H1 (cell line): Measurements from ENCODE around the gene CDH2. TPM values are rescaled to one million over a fixed set of nuclear protein-coding genes. Genes with fewer than 3 reads are reported as not detected.

Source experiments
- CTCF ChIA-PET: fragments of 300-600 bp; sonication (Branson Sonifier 250); formaldehyde crosslinking; loops from one replicate; lab custom pipeline; 2021; ENCODE audit not compliant: partially characterized antibody; lab: Charles Lee
- POLR2A ChIA-PET: fragments of 300-600 bp; sonication (Branson Sonifier 250); formaldehyde crosslinking; loops from one replicate; lab custom pipeline; 2021; ENCODE audit warnings: inconsistent platforms; ENCODE audit not compliant: partially characterized antibody; lab: Charles Lee
- DNase-seq, 2 experiments: peaks; one replicate each; pipeline versions ENCODE4 v3.0.0 to v3.0.0-alpha.2; 2010 to 2022; ENCODE audit warnings: low spot score in 2 of 2, low read depth in 1 of 2, mixed read lengths in 1 of 2
- FAIRE-seq: peaks from 2 replicates; lab custom pipeline; 2011; peaks lifted over from hg19 to GRCh38; lab: Jason Lieb, UNC
- H2AFZ ChIP-seq: 2 replicates; pipeline ENCODE4 v1.8.1; 2012; ENCODE audit warnings: low read length, inconsistent platforms
- H2AK5ac ChIP-seq: 2 replicates; pipeline ENCODE4 v1.6.1; 2013; ENCODE audit warnings: low read depth, low read length
- H2BK120ac ChIP-seq: replicated peaks from 2 replicates; pipeline ENCODE3; 2013; ENCODE audit warnings: low read depth, low read length, inconsistent platforms
- H2BK12ac ChIP-seq: 2 replicates; pipeline ENCODE4 v1.6.1; 2013; ENCODE audit warnings: low read depth, low read length
- H2BK15ac ChIP-seq: 2 replicates; pipeline ENCODE4 v1.6.1; 2013; ENCODE audit warnings: low read length
- H2BK20ac ChIP-seq: 2 replicates; pipeline ENCODE4 v1.6.1; 2013; ENCODE audit warnings: low read length
- H2BK5ac ChIP-seq: 2 replicates; pipeline ENCODE4 v1.6.1; 2013; ENCODE audit warnings: low read depth, low read length
- H3K14ac ChIP-seq: 2 replicates; pipeline ENCODE4 v1.6.1; 2013; ENCODE audit warnings: inconsistent platforms; ENCODE audit not compliant: insufficient read length
- H3K18ac ChIP-seq: 2 replicates; pipeline ENCODE4 v1.6.1; 2013; ENCODE audit warnings: low read length; ENCODE audit errors: extremely low read depth
- H3K23ac ChIP-seq: 2 replicates; pipeline ENCODE4 v1.6.1; 2013; ENCODE audit warnings: inconsistent platforms; ENCODE audit not compliant: insufficient read length
- H3K23me2 ChIP-seq: 2 replicates; pipeline ENCODE4 v1.6.1; 2013; ENCODE audit warnings: low read depth, low read length
- H3K27ac ChIP-seq: 2 replicates; pipeline ENCODE4 v1.6.1; 2011; ENCODE audit warnings: low read depth, low read length, inconsistent platforms
- H3K27me3 ChIP-seq, 4 experiments: replicated peaks in 1 of 4; 1 replicate in 1 of 4; 2 replicates in 3 of 4; pipeline versions ENCODE4 v1.6.1 to v1.8.1; 2011 to 2013; ENCODE audit warnings: low read length in 3 of 4, mild to moderate bottlenecking in 3 of 4, inconsistent platforms in 2 of 4, mixed read lengths in 2 of 4, moderate library complexity in 1 of 4; ENCODE audit not compliant: control insufficient read depth in 3 of 4, insufficient read depth in 3 of 4; ENCODE audit errors: extremely low read depth in 1 of 4
- H3K36me3 ChIP-seq, 4 experiments: 2 replicates each; pipeline versions ENCODE4 v1.6.1 to v1.8.1; 2011 to 2013; ENCODE audit warnings: mild to moderate bottlenecking in 4 of 4, low read length in 3 of 4, moderate library complexity in 2 of 4, control low read depth in 1 of 4, inconsistent platforms in 1 of 4; ENCODE audit not compliant: insufficient read depth in 4 of 4, control insufficient read depth in 2 of 4
- H3K4ac ChIP-seq: replicated peaks from 2 replicates; pipeline ENCODE3; 2013; ENCODE audit warnings: low read length, low read depth, mixed read lengths, inconsistent platforms; ENCODE audit not compliant: insufficient read length
- H3K4me1 ChIP-seq, 4 experiments: replicated peaks in 1 of 4; 1 replicate in 1 of 4; 2 replicates in 3 of 4; pipeline versions ENCODE4 v1.6.1 to v1.8.1; 2011 to 2013; ENCODE audit warnings: low read length in 3 of 4, inconsistent platforms in 2 of 4, mixed read lengths in 1 of 4; ENCODE audit not compliant: insufficient read depth in 4 of 4, control insufficient read depth in 3 of 4
- H3K4me2 ChIP-seq, 2 experiments: 2 replicates each; pipeline versions ENCODE4 v1.6.1 to v1.8.1; 2011 to 2013; ENCODE audit warnings: low read depth in 2 of 2, low read length in 2 of 2, control low read depth in 1 of 2, inconsistent platforms in 1 of 2, mild to moderate bottlenecking in 1 of 2; ENCODE audit not compliant: insufficient read depth in 1 of 2
- H3K4me3 ChIP-seq, 4 experiments: fragments of 200-600, 300-600 bp in 1 of 4; sonication (generic), shearing (Covaris generic), sonication (Bioruptor Twin) in 1 of 4; 2 replicates each; pipeline versions ENCODE4 v1.5.1 to v1.8.1; 2011 to 2016; ENCODE audit warnings: low read length in 4 of 4, low read depth in 3 of 4, control low read depth in 2 of 4, inconsistent platforms in 2 of 4, mild to moderate bottlenecking in 2 of 4, mixed read lengths in 1 of 4, moderate library complexity in 1 of 4; ENCODE audit not compliant: insufficient read depth in 2 of 4; ENCODE audit errors: extremely low read depth in 1 of 4
- H3K56ac ChIP-seq: replicated peaks from 2 replicates; pipeline ENCODE3; 2013; ENCODE audit warnings: low read depth, mild to moderate bottlenecking, mixed read lengths, low read length, inconsistent platforms; ENCODE audit not compliant: insufficient read length
- H3K79me1 ChIP-seq: 2 replicates; pipeline ENCODE4 v1.6.1; 2013; ENCODE audit warnings: low read depth, low read length, control low read depth
- H3K79me2 ChIP-seq, 2 experiments: 2 replicates each; pipeline versions ENCODE4 v1.6.1 to v1.8.1; 2012 to 2013; ENCODE audit warnings: low read length in 2 of 2, mild to moderate bottlenecking in 2 of 2, inconsistent platforms in 1 of 2; ENCODE audit not compliant: insufficient read depth in 2 of 2, control insufficient read depth in 1 of 2
- H3K9ac ChIP-seq, 4 experiments: replicated peaks in 1 of 4; 1 replicate in 1 of 4; 2 replicates in 3 of 4; pipeline versions ENCODE4 v1.6.1 to v1.8.1; 2011 to 2013; ENCODE audit warnings: low read depth in 3 of 4, low read length in 3 of 4, control low read depth in 2 of 4, mild to moderate bottlenecking in 2 of 4, moderate library complexity in 2 of 4, inconsistent platforms in 1 of 4; ENCODE audit errors: extremely low read depth in 1 of 4
- H3K9me3 ChIP-seq, 2 experiments: 2 replicates each; pipeline versions ENCODE4 v1.6.1 to v1.8.1; 2012 to 2013; ENCODE audit warnings: mild to moderate bottlenecking in 2 of 2, moderate library complexity in 2 of 2, control low read depth in 1 of 2, inconsistent platforms in 1 of 2, low read depth in 1 of 2, low read length in 1 of 2, mixed read lengths in 1 of 2; ENCODE audit not compliant: insufficient read depth in 2 of 2
- H4K20me1 ChIP-seq, 2 experiments: replicated peaks in 1 of 2; 2 replicates each; pipeline versions ENCODE3 to v1.8.1; 2011 to 2013; ENCODE audit warnings: inconsistent platforms in 2 of 2, low read length in 2 of 2, mild to moderate bottlenecking in 1 of 2; ENCODE audit not compliant: insufficient read depth in 2 of 2, control insufficient read depth in 1 of 2
- H4K5ac ChIP-seq: 2 replicates; pipeline ENCODE4 v1.6.1; 2013; ENCODE audit warnings: low read length, low read depth, mixed read lengths, inconsistent platforms; ENCODE audit not compliant: insufficient read length
- H4K8ac ChIP-seq: 2 replicates; pipeline ENCODE4 v1.8.0; 2013; ENCODE audit warnings: mild to moderate bottlenecking, moderate library complexity, low read length, inconsistent platforms; ENCODE audit not compliant: insufficient read depth; ENCODE audit errors: extremely low read depth
- H4K91ac ChIP-seq: replicated peaks from 2 replicates; pipeline ENCODE3; 2013; ENCODE audit warnings: low read length, mixed read lengths, inconsistent platforms; ENCODE audit not compliant: insufficient read length
- CHD2 ChIP-seq: IDR thresholded peaks from 2 replicates; pipeline ENCODE4 v1.6.1; 2012; ENCODE audit warnings: low read length, improper control_type of control experiment
- CREB1 ChIP-seq: IDR thresholded peaks from 2 replicates; pipeline ENCODE4 v1.6.1; 2012; ENCODE audit warnings: inconsistent platforms
- EZH2 ChIP-seq: fragments of 200-600 bp; sonication (generic); IDR thresholded peaks from 2 replicates; pipeline ENCODE4 v1.7.1; 2012; ENCODE audit warnings: low read depth, mild to moderate bottlenecking, moderate library complexity, low read length, inconsistent platforms; ENCODE audit not compliant: severe bottlenecking
- FOSL1 ChIP-seq: IDR thresholded peaks from 2 replicates; pipeline ENCODE4 v1.6.1; 2011; ENCODE audit warnings: mild to moderate bottlenecking, low read depth, low read length, moderate library complexity; ENCODE audit not compliant: insufficient read depth
- GABPA ChIP-seq: IDR thresholded peaks from 2 replicates; pipeline ENCODE4 v1.6.1; 2011; ENCODE audit warnings: mild to moderate bottlenecking, low read length, moderate library complexity, borderline replicate concordance; ENCODE audit not compliant: insufficient read depth
- RFX5 ChIP-seq: IDR thresholded peaks from 2 replicates; pipeline ENCODE4 v1.6.1; 2011; ENCODE audit warnings: low read depth, low read length, improper control_type of control experiment, borderline replicate concordance
- RXRA ChIP-seq: IDR thresholded peaks from 2 replicates; pipeline ENCODE4 v1.6.1; 2011; ENCODE audit warnings: low read depth, mild to moderate bottlenecking, low read length, moderate library complexity; ENCODE audit not compliant: insufficient read depth
- SIN3A ChIP-seq, 2 experiments: IDR thresholded peaks in 1 of 2; conservative IDR thresholded peaks in 1 of 2; 2 replicates each; pipeline ENCODE4 v1.6.1; 2011 to 2012; ENCODE audit warnings: low read length in 2 of 2, improper control_type of control experiment in 1 of 2, low read depth in 1 of 2, mild to moderate bottlenecking in 1 of 2
- SIX5 ChIP-seq: IDR thresholded peaks from 2 replicates; pipeline ENCODE4 v1.6.1; 2011; ENCODE audit warnings: mild to moderate bottlenecking, low read depth, low read length
- SUZ12 ChIP-seq: fragments of 200-600 bp; sonication (generic); IDR thresholded peaks from 2 replicates; pipeline ENCODE4 v1.6.1; 2012; ENCODE audit warnings: mild to moderate bottlenecking, inconsistent platforms, low read length, moderate library complexity, mixed read lengths
- TCF12 ChIP-seq: IDR thresholded peaks from 2 replicates; pipeline ENCODE4 v1.6.1; 2011; ENCODE audit warnings: low read depth, mild to moderate bottlenecking, low read length
- TEAD4 ChIP-seq: IDR thresholded peaks from 2 replicates; pipeline ENCODE4 v1.6.1; 2012; ENCODE audit warnings: low read depth, low read length, inconsistent platforms, mixed read lengths
- WGBS, 2 experiments: shearing (Covaris generic) in 1 of 2; methylation state at CpG; one replicate each; pipeline versions ENCODE4 v1.1.6 to v1.1.7; 2013 to 2015; ENCODE audit warnings: low lambda C conversion rate in 2 of 2, mixed read lengths in 2 of 2, inconsistent platforms in 1 of 2, low coverage in 1 of 2, missing lambda C conversion rate in 1 of 2; ENCODE audit not compliant: insufficient replicate concordance in 2 of 2, insufficient coverage in 1 of 2, insufficient read length in 1 of 2; ENCODE audit errors: extremely low coverage in 1 of 2, missing lambda C conversion rate in 1 of 2; 5-methylcytosine and 5-hydroxymethylcytosine counted together
- polyA plus RNA-seq, 7 experiments: library from polyadenylated mRNA; depleted of rRNA in 3 of 7; stranded (reverse) in 5 of 7; unstranded in 2 of 7; fragments of >200 nt in 5 of 7; fragments of 200-250 nt in 2 of 7; gene quantifications; 1 replicate in 5 of 7; 2 replicates in 1 of 7; 4 replicates in 1 of 7; pipeline versions ENCODE4 v1.2.1 to v1.2.3, GENCODE V29; 2011 to 2013; ENCODE audit warnings: missing spikeins in 2 of 7, mixed read lengths in 2 of 7
- total RNA-seq: library from RNA; stranded (reverse); fragmentation: NEBNext Ultra II Directional; extraction: Animal tissue kit (Norgen Biotek cat#: 25700); gene quantifications from 2 replicates; pipeline ENCODE4 v1.2.1, GENCODE V29; 2021
- TF ChIP-seq, protein P1 (sequence below): IDR thresholded peaks from 2 replicates; pipeline ENCODE4 v1.6.1; 2011; ENCODE audit warnings: low read depth, mild to moderate bottlenecking, low read length; ENCODE audit not compliant: insufficient read depth
- TF ChIP-seq, protein P2 (sequence below): IDR thresholded peaks from 2 replicates; pipeline ENCODE4 v1.6.1; 2012; ENCODE audit warnings: inconsistent platforms

Gene CDH2
- total and polyA plus RNA-seq, 2 of the 8 experiments (the other 6 are each of a cell fraction or from before 2014, with no cell fraction given), result 15.0 to 56.5 TPM

DNA sequence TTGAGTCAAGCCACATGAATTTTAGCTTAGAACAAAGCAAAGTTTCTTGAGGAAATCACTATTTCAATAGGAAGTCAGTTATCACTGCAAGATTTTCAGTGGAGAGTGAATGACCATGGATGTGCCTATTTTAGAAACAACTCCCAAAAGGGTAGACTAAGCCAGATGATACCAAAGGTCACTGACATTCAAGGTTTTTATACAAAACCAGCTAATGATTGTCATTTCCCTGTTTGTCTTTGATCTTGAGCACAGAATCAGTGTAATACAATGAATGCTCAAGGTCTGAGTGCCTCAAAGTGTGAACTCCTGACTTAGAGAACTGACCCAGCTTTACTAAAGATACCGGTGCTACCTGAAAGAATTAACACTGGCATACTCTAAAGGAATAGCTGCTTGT lies 60.5 kb downstream of the CDH2 start:
- Histone ChIP-seq H2AK5ac (no peak overlapping the region), H3K36me3 (no peaks in the 10 kb centered on the region; a peak in 1 of 8 replicates), H3K4me2 (no peak overlapping the region), H4K20me1 (no peaks in the 10 kb centered on the region), H3K56ac (no peak overlapping the region), H3K4ac (no peak overlapping the region), H3K4me1 (peaks cover 0 to 3% (median under 1%) of the 10 kb centered on the region in 4 experiments; a peak in 2 of 7 replicates), H3K18ac (no peak overlapping the region), H2BK5ac (no peak overlapping the region), H3K27ac (no peak overlapping the region), H2AFZ (no peak overlapping the region), H2BK15ac (no peak overlapping the region), H3K79me1 (no peaks in the 10 kb centered on the region), H2BK120ac (no peak overlapping the region), H3K9me3 (no peaks in the 10 kb centered on the region), H3K79me2 (no peaks in the 10 kb centered on the region), H2BK20ac (no peak overlapping the region), H3K27me3 (no peaks in the 10 kb centered on the region), H2BK12ac (no peak overlapping the region), H4K8ac (no peak overlapping the region), H3K9ac (no peak overlapping the region), H4K91ac (no peak overlapping the region), H3K23me2 (no peaks in the 10 kb centered on the region), H3K23ac (no peak overlapping the region), H3K4me3 (no peak overlapping the region), H3K14ac (no peak overlapping the region), H4K5ac (no peak overlapping the region)
- no peak for FAIRE-seq
- ChIA-PET POLR2A (no interaction called here), CTCF (no interaction called here)
- no peak for DNase-seq
- 95% methylated on average over 1 of the region's 1 CpG; no CpG with 5 or more reads in 1 of the 2 experiments for WGBS, 2 experiments
- TF ChIP-seq TEAD4 (no peak), RFX5 (no peak), EZH2 (no peak), GABPA (no peak), TCF12 (no peak), CREB1 (no peak), SIX5 (no peak), SIN3A (conservative IDR thresholded peaks at IDR 0.05 in 1 of 2, IDR thresholded peaks at IDR 0.05 in 1 of 2; ENCODE audit: low read depth in 1 of 2, low read length in 2 of 2) (no peak), RXRA (no peak), FOSL1 (no peak), SUZ12 (no peak), CHD2 (no peak)
- TF ChIP-seq, protein P1, sequence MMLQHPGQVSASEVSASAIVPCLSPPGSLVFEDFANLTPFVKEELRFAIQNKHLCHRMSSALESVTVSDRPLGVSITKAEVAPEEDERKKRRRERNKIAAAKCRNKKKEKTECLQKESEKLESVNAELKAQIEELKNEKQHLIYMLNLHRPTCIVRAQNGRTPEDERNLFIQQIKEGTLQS, result no peak
- TF ChIP-seq, protein P2, sequence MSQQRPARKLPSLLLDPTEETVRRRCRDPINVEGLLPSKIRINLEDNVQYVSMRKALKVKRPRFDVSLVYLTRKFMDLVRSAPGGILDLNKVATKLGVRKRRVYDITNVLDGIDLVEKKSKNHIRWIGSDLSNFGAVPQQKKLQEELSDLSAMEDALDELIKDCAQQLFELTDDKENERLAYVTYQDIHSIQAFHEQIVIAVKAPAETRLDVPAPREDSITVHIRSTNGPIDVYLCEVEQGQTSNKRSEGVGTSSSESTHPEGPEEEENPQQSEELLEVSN, result no peak
